ENCODE measurements around the gene ABHD5. TPM values are rescaled to one million over a fixed set of nuclear protein-coding genes. Genes with fewer than 3 reads are reported as not detected.

ABHD5 gene
- total RNA-seq, 1 donor from 2014 or later, result 13.2 TPM

- no peak overlapping the region for H3K27ac Mint-ChIP-seq
- no peaks in the 10 kb centered on the region for H3K36me3 Mint-ChIP-seq
- peaks cover 6% of the 10 kb centered on the region for H3K4me1 Mint-ChIP-seq (ENCODE audit: unreplicated experiment)
- H3K4me3 Mint-ChIP-seq, result no peak overlapping the region
- H3K9me3 Mint-ChIP-seq, result no peaks in the 10 kb centered on the region
- H3K27me3 Mint-ChIP-seq, result no peaks in the 10 kb centered on the region
- no peak for TF ChIP-seq CTCF (conservative IDR thresholded peaks at IDR 0.05)
- DNase-seq (ENCODE audit: extremely low spot score, unreplicated experiment), result no peak
Observed at GRCh38 chr3:43735618-43736017, 44.9 kb downstream of the ABHD5 start.

GRCh38 chr3:43736558-43737440 lies 46.1 kb downstream of the ABHD5 start:
- no peaks in the 10 kb centered on the region for H3K36me3 Mint-ChIP-seq
- H3K9me3 Mint-ChIP-seq, result no peaks in the 10 kb centered on the region
- peaks cover 6% of the 10 kb centered on the region for H3K4me1 Mint-ChIP-seq (ENCODE audit: unreplicated experiment)
- no peak for TF ChIP-seq CTCF (conservative IDR thresholded peaks at IDR 0.05)
- H3K4me3 Mint-ChIP-seq, result no peak overlapping the region
- DNase-seq (ENCODE audit: extremely low spot score, unreplicated experiment), result no peak
- peak overlapping the region; percentile 14 for H3K27ac Mint-ChIP-seq
- no peaks in the 10 kb centered on the region for H3K27me3 Mint-ChIP-seq

- Mint-ChIP-seq H3K36me3 (no peaks in the 10 kb centered on the region), H3K4me1 (ENCODE audit: unreplicated experiment) (peaks cover 6% of the 10 kb centered on the region), H3K27ac (no peak overlapping the region), H3K4me3 (no peak overlapping the region), H3K9me3 (no peaks in the 10 kb centered on the region), H3K27me3 (no peaks in the 10 kb centered on the region)
- no peak for TF ChIP-seq CTCF (conservative IDR thresholded peaks at IDR 0.05)
- no peak for DNase-seq (ENCODE audit: extremely low spot score, unreplicated experiment)
Observed at GRCh38 chr3:43738305-43738704, 47.6 kb downstream of the ABHD5 start.

- Mint-ChIP-seq H3K4me3 (no peak overlapping the region), H3K9me3 (peaks cover 10% of the 10 kb centered on the region), H3K27ac (no peak overlapping the region), H3K4me1 (ENCODE audit: unreplicated experiment) (no peaks in the 10 kb centered on the region), H3K36me3 (no peaks in the 10 kb centered on the region), H3K27me3 (no peaks in the 10 kb centered on the region)
- TF ChIP-seq CTCF (conservative IDR thresholded peaks at IDR 0.05), result peak; percentile 50
- DNase-seq (ENCODE audit: extremely low spot score, unreplicated experiment), result no peak
Observed at GRCh38 chr3:43742920-43743319, 52.2 kb downstream of the ABHD5 start.

GRCh38 chr3:43747641-43748040 lies 56.9 kb downstream of the ABHD5 start:
- peaks cover 10% of the 10 kb centered on the region for H3K9me3 Mint-ChIP-seq
- H3K27me3 Mint-ChIP-seq, result peaks cover 9% of the 10 kb centered on the region
- H3K36me3 Mint-ChIP-seq, result no peaks in the 10 kb centered on the region
- DNase-seq (ENCODE audit: extremely low spot score, unreplicated experiment), result no peak
- TF ChIP-seq CTCF (conservative IDR thresholded peaks at IDR 0.05), result no peak
- H3K4me3 Mint-ChIP-seq, result no peak overlapping the region
- no peak overlapping the region for H3K27ac Mint-ChIP-seq
- no peaks in the 10 kb centered on the region for H3K4me1 Mint-ChIP-seq (ENCODE audit: unreplicated experiment)
